SW480 (cell line): ENCODE data around the gene C7orf33.
A peak's percentile ranks its signal among the peaks of the same experiment; 100 is the strongest.
"Not testable (repeated sequence)": the region's sequence is repeated elsewhere in the genome, so short reads cannot be mapped to it uniquely, and the experiment has no call there.

Experiments used
- DNase-seq: peaks from one replicate; pipeline ENCODE4 v3.0.0-alpha.2; 2016; ENCODE audit warnings: low spot score

Gene C7orf33

GRCh38 chr7:148580446-148580845, 10.1 kb upstream of the C7orf33 start:
- DNase-seq, result no peak

DNA sequence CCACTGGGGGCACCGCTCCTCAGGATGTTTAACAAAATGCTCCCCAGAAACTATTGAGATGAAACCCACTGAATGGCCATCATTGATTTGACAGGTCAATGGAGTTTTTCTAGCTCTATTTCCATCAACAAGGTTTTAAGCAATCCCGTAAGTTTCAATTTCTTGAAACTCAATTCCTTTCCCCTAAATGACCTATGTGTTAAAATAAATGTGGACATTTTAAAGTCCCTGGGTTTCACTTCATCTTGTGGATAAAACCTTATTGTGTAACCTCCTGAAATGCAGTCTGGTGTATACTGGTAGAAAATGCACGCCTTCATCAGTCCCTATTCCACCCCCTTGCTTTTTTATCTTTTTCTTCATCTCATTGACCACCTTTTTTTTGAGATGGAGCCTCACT, 8.9 kb upstream of the C7orf33 start:
- DNase-seq, result no peak

- DNase-seq, result no peak
Observed at GRCh38 chr7:148584154-148584827, 6.3 kb upstream of the C7orf33 start.

DNA sequence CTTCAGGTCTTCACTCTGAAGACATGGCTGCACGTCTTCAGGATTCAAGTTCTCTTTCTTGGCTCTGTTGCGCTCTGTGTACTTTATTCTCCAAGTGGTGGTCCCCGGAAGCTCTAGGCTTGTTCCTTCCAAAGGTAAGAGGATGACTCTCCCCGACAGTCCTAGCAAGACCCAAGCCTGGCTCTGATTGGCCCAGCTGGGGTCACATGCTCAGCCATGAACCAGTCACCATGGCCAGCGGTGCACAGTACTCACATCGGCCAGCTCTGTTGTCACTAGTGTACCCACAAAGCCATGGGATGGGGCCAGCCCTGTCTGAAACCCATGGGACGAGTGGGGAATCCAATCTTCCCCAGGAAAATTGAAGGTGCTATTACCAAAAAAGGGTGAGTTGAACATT, 5.2 kb upstream of the C7orf33 start:
- no peak for DNase-seq

DNA sequence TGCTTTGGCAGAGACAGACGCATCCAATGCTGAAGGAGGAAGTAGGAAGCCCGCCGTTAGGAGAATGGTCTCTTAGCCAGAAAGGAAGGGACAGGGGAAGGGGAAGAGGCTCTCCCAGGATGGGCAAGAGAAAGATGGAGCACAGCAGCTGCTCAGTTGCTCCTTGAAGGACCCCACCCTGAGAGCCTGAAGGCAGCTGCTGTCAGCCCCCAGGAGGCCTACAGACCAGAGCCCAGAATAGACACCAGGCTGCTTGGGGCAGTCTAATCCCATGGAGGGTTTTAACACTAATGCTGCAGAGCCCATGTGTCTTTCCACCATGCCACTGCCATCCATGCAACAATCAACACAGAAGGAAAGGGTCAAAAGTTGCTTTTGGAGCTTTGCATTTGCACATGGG, 3.5 kb upstream of the C7orf33 start:
- DNase-seq, result no peak

- no peak for DNase-seq
Observed at GRCh38 chr7:148588168-148588567, 2.4 kb upstream of the C7orf33 start.

DNA sequence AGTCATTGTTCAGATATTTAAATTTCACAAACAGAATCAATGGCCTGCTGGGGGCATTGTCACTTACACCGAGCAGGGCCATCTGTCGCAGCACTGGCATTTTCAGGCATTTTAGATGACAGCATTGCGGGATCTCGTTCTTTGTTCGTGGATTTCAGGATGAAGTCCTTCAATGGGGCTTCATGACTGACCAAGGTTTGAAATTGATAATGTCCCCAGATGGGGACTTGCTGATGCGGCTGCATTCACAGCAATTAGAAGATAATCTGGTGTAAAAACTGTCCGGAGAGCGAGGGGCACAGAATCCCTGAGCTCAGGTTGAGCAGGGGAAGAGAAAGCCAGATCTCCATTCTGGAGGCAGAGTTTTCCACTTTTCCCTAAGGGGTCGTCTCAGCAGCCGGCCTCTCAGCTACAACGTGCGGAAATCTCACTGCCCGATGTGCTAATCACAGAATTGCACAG, 1.9 kb upstream of the C7orf33 start:
- no peak for DNase-seq

GRCh38 chr7:148589640-148590039, 926 bp upstream of the C7orf33 start:
- no peak for DNase-seq

GRCh38 chr7:148596354-148596753, 5.8 kb downstream of the C7orf33 start:
- DNase-seq, result not testable (repeated sequence)

GRCh38 chr7:148598351-148598750, 7.8 kb downstream of the C7orf33 start:
- no peak for DNase-seq

- no peak for DNase-seq
Observed at GRCh38 chr7:148605350-148605749, 14.8 kb downstream of the C7orf33 start.

DNA sequence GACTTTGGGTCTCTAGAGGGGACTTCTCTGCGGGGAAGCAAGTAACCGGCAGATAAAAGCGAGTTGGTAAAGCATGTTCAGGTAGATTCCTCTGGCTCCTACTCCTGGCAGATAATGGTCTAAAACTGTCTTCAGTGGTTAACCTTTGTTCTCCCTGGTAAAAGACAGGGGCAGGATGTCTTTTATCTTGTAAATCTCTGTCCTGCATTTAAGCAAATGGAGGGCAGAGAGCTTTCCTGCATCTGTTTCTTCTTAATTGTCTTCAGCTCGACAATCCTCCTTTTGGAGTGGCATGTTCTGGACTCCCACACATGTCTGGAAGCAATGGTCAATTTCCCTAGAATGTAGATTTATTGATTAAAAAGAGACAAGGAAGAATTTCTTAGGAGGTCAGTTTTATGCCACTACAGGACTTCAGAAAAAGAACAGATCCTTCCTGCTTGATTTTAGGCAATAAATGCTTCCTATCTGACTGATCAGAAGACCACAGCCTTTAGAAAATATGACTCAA, 16.6 kb downstream of the C7orf33 start:
- DNase-seq, result peak; percentile 11

DNA sequence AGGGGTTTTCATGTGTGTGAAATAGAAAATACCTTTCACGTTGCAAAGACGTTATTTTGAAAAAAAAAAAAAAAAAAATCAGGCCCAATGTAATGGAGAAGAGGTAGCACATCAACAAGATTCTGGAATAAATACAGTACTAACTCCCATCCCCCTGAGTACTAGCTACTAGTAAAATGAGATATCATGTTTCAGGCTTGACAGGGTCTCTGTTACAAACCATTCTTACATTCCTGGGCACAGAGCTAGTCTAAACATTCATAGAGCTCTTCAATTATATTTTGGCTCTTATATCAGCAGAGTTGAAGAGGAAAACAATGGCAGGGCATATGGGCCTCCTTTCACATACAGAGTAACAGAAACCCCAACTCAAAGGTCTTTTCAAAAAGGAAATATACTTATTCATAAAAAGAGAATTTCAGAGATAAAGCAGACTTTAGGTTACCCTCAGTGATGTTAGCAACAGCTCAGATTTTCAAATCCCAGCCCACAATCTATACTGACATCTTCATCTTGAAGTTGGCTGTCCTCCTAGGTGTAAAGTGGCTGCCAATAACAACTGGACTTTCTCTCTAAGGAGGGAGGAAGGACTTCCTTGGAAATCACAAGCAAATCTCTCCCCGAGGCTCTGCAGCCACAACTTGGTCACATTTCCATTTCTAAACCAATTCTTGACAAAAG, 18.6 kb downstream of the C7orf33 start:
- DNase-seq, result no peak

DNA sequence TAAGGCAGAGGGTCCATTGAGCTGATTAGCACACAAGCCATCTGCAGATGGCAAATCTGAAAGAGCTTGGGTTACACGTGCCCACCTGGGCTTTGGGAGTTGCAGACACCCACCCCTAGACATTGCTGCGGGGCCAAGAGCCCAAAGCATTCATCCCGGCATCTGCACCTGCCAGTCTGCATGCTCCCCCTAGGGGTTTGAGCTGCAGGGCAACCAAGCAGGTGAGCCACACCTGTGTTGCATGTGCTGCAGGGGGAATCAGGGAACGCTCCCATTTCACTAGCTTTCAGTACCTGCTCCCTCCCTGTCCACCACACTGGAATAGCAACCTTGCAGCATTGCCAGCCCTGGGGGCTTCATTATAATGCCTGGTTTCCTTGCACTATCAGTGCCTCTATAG, 21.1 kb downstream of the C7orf33 start:
- no peak for DNase-seq

- no peak for DNase-seq
Observed at GRCh38 chr7:148615085-148615730, 24.6 kb downstream of the C7orf33 start.

GRCh38 chr7:148620749-148621359, 30.3 kb downstream of the C7orf33 start:
- DNase-seq, result peak; percentile 39

DNA sequence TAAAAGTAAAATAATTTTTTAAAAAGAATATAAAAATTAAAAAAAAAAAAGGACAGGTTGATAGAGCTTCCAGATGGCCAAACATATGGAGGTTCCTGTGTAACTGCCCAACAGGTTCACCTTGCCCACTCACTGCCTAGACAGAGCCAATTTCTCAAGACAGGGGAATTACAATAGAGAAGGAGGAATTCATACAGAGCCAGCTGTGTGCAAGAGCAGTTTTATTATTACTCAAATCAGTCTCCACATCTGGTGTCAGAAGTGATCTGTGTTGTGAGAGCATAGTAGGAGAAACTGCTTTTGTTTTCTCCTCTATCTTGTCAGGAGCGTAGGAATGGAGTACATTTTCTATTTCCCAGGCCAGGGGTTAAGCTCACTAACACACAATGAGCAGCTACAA, 31.0 kb downstream of the C7orf33 start:
- no peak for DNase-seq

- peak; percentile 43 for DNase-seq
Observed at GRCh38 chr7:148622887-148623585, 32.5 kb downstream of the C7orf33 start.

GRCh38 chr7:148623586-148624282, 33.2 kb downstream of the C7orf33 start:
- DNase-seq, result peak; percentile 83

GRCh38 chr7:148624735-148625134, 34.2 kb downstream of the C7orf33 start:
- DNase-seq, result no peak

DNA sequence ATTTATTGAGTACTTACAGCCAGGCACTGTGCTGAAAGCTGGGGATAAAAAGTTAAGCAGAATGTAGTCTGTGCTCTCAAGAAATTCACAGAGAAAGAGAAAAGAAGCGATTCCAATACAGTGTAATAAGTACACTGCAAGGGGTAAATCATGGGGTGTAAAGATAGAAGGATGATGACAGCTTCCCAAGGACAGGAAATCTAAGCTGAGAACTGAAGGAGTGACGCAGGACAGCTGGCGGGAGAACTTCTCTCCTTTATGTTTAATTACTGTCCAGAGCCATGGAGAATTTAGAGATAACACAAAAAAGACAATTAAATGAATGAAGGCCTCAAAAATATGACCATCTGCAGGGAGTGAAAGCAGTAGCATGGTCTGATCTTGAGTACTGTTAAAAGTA, 34.8 kb downstream of the C7orf33 start:
- no peak for DNase-seq
